Medulla oblongata (tissue), 1 donor: Measurements from ENCODE around the gene PCSK2.

Experiments
- DNase-seq: peaks from one replicate; pipeline ENCODE4 v3.0.0-alpha.2; 2015; ENCODE audit errors: extremely low spot score

PCSK2 gene

DNA sequence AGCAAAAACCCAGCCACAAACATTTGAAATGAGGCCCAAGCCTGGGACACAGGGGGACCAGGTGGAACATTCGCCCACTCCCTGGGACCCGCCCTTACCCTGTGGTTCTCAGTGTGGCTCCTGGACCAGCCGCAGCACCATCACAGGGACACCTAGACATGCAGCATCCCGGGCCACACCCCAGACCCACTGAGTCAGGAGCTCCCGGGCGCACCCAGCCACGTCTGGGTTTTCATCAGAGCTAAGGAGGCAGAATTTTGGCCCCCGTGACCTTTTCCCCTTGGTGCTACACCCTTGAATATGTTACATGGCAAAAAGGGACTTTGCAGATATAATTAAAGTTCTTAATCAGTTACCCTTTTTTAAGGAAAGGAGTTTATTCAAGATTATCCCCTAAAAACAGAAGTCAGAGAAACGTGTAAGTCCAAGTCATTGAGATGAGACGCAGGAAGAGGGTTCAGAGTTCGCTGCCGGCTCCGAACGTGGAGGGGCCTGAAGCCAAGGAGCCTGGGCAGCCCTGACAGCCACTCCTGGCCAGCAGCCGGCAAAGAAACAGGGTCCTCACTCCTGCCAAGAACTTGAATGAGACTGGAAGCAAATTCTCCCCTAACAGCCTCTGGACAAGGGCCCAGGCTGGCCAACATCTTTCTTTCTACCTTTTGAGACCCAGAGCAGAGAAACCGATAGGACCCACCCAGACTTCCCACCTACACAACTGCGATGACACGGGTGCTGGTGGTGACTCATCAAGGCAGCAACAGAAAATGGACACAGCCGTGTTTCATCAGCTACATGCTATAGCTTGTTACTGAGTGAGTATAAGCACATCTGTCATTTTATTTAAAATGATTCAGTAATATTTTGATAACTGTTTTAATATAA lies 279.0 kb downstream of the PCSK2 start:
- DNase-seq, result peak; percentile 18

DNA sequence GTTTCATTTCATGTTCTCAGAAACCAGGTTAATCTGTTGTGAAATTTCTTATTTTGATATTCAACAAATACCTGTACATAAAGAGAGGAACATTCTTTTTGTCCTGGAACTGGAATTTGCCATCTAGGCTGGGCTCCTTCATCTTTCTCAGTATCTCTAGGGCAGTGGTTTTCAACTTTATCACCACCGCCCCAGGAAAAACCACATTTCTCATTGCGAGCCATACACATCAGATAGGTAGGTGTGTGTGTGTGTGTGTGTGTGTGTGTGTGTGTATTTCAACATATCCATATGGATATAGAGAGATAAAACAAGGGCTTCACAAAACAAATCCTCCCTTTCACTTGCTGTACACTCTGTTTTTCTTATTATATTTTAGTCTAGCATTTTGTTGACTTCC lies 280.2 kb downstream of the PCSK2 start:
- DNase-seq, result no peak

DNA sequence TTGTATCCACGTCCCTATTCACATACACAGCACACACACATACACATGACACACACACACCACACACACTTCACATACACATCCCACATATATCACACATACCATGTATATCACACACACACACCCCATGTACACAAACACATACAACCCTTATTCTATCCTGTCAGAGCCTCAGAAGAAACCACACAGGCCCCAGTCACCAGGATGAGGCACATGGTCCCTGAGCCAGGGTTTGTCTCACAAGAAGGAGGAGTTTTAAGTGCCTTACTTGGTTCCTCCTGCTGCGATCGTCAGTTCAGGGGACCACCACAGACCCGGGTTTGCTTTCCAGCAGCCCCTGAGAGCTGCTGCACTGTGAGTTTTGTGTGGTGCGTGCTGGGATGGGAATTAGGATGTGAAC lies 280.7 kb downstream of the PCSK2 start:
- DNase-seq, result no peak

DNA sequence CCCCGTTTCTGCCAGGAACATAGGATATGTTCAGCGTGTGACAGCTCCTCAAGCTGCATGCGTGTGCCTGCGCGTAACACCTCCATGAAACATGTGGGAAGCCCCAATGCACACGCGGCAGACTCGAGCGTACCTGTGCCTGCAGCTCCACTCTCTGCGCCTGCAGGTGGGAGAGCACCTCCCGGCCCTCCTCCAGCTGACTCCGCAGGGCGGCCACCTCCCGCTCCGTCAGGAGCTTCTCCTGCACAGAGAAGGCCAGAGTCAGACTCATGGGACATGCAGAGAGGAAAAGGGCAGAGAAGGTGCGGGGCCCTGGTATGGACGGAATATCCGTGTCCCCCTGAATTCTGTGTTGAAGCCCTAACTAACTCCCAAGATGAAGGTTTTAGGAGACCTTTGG lies 281.9 kb downstream of the PCSK2 start:
- no peak for DNase-seq

DNA sequence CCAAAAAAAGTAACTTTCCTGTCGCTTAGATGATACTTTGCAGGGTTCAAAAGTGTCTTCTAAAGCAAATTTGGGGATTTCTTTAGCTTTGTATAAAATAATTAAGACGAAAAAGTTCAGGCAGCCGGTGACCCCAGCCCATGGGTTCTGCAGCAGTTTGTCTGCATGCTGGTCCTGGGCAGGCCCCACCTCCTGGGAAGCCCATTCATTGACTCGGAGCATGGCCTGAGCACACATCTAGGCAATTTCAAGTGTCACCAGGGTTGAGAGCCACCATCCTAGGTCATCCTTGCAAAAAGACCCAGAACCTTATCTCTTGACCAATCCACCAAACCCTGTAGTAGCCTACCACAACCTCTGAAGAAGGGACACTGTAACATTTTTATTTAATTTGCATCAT lies 283.7 kb downstream of the PCSK2 start:
- no peak for DNase-seq

DNA sequence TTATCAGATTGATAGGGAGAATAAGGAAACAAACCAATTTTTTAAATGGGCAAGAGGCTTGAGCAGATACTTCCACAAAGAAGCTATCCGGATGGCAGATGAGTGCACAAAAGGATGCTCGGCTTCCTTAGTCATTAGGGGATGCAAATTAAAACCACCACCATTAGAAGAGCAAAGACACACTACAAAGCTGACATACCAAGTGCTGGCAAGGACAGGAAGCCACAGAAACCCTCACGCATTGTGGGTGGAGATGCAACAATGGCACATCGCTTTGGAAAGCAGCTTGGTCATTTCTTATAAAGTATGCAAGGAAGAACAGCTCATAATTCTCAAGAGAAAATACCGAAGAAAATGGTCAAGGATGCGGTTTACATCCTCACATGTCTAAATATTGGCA lies 284.6 kb downstream of the PCSK2 start:
- DNase-seq, result no peak

DNA sequence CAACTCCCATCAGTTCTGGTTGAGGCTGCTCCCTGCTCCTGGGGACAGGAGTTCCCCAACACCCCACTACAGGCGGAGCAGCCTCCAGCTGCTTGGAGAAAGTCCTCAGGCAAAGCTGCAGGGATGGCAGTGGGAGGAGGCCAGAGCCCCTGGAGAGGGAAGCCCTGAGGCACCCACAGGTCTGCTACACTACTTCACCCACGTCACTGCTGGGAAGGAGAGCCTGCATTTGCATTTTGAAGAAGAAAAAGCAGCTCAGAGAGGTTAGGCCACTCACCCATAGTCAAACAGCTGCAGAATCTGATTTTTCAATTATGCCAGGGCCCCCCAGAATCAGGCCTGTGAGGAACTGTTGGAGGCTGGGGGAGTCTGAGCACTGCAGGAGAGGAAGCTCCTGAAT lies 287.1 kb downstream of the PCSK2 start:
- no peak for DNase-seq

DNA sequence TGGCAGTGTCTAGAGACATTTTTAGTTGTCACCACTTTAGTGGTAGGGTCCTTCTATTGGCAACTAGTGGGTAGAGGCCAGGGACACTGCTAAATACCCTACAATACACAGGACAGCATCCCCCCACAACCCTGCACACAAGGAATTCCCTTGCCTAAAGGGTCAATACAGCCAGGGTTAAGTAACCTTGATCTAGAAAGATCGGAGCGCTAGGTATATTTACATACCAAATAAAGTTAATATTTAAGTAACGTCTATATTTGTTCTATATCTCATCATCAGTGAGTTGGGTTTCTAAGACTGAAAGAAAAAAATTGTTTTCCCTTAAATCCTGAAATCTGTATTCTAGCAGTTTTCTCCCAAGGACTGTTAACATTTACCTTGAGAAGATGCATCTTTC lies 288.2 kb downstream of the PCSK2 start:
- no peak for DNase-seq

DNA sequence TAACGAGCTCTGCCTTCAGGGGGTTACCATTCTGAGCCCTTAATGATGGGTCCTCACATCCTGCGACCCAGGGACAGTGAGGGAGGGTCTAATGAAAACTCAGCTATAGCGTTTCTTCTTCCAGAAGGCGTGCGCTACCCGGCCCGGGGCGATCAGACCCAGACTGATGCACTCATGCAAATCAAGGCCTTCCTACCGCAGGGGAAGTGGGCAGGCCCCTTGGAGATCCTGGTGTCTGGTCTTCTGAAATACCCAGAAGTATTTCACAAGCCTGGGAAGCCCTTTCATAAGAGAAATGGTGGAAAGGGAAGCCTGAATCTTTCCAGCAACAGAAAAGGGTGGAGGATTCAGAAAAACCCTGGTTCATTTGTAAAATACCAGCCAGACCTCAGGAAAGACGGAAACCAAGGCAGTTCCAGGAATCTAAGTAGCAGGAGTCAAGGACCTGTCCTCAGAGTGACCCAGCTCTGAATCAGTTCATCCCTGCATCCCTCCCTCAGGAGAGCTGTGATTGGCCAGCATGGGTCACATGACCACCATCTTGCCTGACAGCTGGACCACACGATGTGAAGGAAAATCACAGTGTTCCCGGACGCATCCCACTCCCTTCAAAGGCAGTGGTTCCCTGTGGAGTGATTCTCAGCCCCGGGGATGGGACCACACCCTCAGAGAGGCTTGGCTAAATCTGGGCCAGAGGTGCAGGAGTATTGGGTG lies 291.7 kb downstream of the PCSK2 start:
- DNase-seq, result peak; percentile 34

DNA sequence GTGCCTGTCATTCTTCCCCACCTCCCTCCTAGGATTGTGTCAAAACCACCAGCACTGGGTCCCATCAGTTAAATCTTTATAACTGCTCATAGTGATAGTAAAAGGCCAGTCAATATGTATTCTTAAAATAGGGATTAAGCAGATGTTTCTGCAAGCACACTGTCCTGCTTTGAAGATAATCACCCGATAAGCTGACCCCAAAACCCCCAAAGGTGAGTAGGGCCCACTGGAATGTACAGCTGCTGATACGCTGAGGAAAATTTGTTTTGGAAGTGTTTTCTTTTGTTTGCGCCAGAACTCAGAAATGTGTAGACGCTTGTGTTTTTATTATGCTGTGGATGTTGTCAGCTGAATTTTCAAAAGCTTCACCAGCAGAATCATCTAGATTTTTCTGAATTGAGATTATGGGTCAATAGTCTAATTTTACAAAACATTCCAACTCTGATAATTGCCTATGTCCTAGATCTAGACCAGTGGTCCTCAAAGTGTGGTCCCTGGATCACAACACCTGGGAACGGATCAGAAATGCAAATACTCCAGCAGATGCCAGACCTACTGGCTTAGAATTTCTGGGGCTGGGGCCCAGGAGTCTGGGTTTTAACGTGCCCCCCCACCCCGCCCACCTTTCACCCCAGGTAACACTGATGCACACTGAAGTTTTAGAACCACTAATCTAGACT lies 292.9 kb downstream of the PCSK2 start:
- DNase-seq, result no peak

DNA sequence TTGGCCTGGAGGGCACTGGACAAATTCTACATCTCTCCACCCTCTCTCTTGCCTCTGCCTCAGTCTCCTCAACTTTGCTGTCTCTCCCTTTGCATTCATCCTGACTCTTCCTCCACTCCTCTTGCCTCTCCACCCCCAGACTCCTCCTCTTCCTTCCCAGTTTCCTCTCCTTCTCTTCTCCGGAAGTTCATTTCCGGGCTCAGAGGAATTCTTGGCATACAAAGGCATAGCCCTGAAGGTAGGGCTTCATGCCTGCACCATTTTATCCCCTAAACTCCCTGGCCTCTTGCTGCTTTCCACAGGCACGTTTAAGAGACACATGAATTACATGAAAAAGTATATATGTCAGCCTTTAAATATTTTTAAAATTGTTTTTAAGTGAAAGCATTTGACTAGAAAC lies 293.7 kb downstream of the PCSK2 start:
- DNase-seq, result no peak

DNA sequence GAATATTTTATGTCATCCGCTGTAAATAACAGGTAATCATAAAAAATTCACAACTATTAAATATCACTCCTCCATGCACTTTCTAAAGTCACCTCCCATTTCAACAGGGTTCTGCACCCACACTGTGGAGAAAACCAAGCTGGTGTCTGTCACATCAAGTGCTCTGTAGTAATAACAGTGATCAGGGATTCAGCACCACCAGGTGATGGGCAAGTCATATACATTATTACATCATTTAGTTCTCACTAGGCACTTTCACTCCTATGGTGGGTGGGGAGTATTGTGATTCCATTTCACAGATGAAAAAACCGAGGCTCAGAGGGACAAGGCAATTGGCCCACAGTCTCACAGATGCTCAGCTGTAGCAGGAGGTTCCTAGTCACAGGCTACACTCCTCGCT lies 295.7 kb downstream of the PCSK2 start:
- DNase-seq, result no peak

DNA sequence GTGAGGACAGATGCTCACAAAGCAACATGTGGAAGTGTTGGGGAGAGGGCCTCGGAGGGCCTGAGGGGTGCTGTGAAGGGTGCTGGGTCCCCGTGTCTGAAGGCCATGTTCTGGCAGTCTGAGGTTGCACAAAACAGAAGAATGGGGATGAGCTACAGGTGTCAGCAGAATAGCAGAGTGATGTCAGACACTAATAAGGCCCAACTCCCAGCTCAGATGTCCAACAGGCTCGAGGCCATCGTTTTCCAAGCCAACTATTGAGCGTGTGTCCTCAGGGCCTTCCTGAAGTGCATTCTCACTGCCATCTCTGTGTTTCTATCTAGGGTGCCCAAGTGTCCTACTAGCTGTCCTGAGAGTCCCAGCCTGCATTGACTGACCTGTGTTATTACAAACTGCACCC lies 296.5 kb downstream of the PCSK2 start:
- DNase-seq, result no peak

DNA sequence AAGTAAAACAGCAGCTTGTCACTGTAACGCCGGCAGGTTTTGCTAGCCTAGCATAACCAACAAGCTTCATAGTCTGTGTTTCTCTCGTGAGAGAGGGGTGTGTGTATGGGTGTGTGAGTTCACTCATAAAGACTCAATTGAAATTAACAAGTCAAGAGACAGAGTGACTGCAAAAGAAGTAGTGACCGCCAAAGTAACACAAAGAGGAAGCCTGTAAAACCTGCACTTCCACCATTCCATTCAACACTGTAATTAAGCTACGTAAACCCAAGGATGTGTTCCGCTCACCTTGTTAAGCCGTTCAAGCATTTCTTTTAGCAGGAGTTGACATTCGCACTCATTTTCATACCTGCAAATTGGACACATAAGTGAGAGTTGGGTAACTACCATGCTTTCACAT lies 297.7 kb downstream of the PCSK2 start:
- DNase-seq, result no peak

DNA sequence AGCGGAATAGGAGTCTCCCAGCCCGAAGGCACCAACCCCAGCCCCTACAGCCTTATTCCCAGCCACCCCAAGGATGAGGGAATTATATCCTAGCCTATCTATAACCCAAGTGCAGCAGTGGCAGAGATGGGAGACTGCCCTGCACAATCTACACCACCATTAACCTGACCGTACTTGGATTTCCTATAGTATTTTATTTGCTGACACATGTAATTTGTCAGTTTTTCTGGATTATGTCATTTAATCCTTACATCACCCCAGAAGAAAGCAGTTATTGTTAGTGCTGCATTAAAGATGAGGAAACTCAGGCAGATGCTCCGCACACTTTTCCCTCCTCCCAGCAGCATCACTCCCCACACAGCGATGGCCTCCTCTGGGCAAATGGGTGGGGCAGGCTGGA lies 298.3 kb downstream of the PCSK2 start:
- no peak for DNase-seq

DNA sequence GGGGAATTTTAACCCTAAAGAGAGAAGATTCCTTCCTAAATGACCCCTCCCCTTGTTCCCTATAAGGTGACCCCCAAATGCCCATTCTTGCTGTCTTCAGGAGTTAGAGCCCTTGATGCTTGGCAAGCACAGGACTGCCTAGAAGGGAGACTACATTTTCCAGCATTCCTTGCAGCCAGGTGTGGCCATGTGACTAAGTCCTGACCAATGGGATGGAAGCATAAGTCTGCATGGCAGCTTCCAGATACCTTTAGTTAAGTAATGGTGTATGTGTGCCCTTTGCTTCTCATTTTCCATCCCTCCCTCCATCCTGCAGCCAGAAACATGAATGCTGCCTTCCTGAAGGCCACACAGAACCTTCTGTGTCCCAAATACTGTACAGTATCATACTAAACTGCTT lies 298.8 kb downstream of the PCSK2 start:
- no peak for DNase-seq

DNA sequence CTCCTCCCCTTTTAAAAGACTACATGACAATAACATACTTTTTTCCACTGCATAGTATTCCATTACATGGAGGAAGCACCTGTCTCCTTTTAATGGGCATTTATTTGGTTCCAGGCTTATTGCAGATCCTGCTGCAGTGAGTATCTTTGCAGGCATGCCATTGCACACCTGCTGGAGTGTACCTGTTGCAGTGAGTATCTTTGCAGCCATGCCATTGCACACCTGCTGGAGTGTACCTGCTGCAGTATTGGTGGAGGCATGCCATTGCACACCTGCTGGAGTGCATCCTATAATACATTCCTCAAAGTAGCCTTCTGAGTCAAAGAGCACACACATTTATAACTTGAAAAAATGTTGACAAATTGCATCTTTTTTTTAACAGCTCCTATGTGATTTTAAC lies 302.7 kb downstream of the PCSK2 start:
- no peak for DNase-seq

DNA sequence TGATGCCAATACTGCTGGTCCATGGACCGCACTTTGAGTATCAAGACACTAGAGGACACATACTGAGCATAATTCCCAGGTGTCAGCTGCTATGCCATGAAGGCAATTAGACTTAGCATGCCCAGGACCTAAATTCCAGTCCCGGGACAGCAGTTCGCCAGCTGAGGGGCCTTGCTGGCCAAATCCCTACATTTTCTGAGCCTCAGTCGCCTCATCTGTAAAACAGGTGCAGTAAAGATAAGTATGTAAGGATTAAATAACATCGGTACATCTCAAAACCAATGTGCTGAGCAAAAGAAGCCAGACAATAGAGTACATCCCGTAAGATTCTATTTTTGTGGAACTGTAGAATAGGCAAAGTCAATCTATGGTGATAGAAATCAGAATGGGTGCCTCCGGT lies 303.3 kb downstream of the PCSK2 start:
- no peak for DNase-seq

DNA sequence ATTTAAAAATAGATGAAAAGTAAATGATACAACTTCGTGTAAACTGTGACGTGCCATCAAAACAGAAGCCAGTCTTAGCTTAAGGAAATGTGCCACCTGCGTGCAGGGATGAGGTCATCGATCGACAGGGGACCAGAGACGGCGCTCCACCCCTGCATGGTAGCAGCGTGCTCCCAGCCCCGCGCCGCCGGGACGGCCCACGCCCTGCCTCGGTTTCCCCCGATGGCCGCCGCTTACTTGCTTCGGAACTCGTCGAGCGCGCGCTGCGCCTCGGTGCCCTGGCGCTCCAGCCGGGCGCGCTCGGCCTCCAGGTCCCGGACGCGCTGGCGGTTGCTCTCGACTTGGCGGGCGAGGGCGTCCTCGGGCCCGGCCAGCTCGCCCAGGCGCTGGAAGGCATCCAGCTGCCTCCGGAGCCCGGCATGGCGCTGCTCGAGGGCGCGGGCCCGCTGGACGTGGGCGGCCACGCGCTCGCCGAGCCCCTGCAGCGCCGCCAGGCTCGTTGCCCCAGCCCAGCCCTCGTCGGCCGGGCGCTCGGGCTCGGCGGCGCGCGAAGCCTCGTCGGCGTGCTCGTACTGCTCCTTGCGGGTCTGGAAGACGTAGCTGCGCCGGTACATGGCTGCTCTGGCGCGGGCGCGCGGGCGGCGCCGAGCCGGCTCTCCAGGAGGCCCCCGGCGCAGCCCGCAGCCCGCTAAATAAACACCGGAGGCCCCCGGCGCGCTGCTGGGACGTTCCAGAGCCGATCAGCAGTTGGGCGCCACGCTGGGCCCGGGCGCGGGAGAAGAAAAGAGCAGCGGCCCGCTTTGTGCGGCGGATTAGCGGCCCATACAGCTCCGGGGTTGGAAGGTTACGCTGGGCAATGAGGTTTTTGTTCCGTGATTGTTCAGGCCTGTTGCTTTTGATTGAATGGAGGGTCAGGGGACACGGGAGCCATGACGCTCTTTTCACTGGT lies 304.1 kb downstream of the PCSK2 start, which contains the start of gene BFSP1:
BFSP1 (minus strand) TSS at position 664 of the 949 bp plus-strand sequence; CDS start at position 614, 50 bp downstream.
- DNase-seq, result peak; percentile 44

DNA sequence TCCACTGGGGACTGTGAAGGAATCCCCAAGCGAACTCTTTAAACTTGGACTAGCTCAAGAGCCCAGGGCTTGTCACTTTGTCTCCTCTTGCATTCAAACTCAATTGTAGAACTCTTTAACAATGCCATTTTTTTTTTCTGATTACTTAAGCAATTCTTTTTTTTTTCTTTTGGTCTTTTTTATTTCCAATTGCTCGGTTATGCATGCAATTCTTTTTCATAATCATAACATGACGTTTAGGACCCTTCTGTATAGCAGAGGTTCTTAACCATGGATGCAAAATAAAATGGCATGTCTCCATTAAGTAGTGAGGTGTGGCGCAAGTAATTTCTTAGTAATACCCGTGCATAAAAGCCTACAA lies 304.8 kb downstream of the PCSK2 start:
- DNase-seq, result no peak

DNA sequence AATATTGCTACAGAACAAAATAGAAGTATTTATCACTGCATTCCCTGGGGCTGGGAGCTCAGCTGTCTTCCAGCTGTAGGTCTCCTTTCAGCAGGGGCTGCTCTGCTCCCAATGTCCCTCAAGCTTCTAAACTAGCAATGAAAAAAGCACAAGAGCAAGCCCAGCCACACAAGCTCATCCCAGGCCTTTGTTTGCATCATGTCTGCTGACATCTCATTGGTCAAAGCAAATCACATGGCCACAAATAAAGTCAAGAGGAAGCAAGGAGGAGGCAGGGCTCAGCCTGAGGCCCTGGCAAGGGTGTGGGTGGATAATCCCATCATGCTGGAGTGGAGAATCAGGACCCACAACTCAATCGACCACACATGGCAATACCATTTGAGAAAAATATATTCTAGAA lies 306.6 kb downstream of the PCSK2 start:
- peak; percentile 69 for DNase-seq

DNA sequence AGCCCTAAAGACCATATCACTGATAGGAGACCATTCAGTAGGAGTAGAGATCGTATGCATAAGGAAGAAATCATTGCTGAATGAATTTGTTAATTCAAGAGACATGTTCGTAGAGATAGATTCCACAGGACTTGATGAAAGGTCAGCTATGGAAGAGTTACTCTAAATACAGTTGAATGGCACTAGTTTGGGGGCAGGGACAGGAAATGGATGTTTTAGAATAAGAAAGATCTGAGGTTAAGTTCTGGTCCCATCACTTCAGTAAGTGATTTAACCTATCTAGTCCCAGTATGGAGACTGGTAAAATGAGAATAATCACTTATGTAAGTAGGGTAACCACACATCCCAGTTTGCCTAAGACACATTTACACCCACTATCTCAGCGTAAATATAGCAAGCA lies 307.2 kb downstream of the PCSK2 start:
- no peak for DNase-seq
